Calu3 (cell line): ENCODE results near the gene LRP6. TPM values are rescaled to one million over a fixed set of nuclear protein-coding genes. Genes with fewer than 3 reads are reported as not detected.

ENCODE experiments used
- BruUV-seq: library from RNA; stranded (reverse); fragments of 400-500 nt; replicated peaks from 2 replicates; lab custom pipeline; 2021; lab: Mats Ljungman, UMichigan
- CTCF ChIA-PET: fragments of 300-600 bp; sonication (Branson Sonifier 250); formaldehyde crosslinking; loops from one replicate; lab custom pipeline; 2022; ENCODE audit warnings: antibody characterized with exemption; lab: Charles Lee
- DNase-seq: peaks from one replicate; pipeline ENCODE4 v3.0.0; 2022
- H3K27ac Mint-ChIP-seq: one replicate; pipeline ENCODE4 v1.8.0; 2022; ENCODE audit warnings: mixed read lengths; ENCODE audit not compliant: unreplicated experiment
- H3K27me3 Mint-ChIP-seq: one replicate; pipeline ENCODE4 v1.8.0; 2022; ENCODE audit warnings: mixed read lengths; ENCODE audit not compliant: unreplicated experiment
- H3K36me3 Mint-ChIP-seq: one replicate; pipeline ENCODE4 v1.8.0; 2022; ENCODE audit warnings: mild to moderate bottlenecking, moderate library complexity, mixed read lengths; ENCODE audit not compliant: insufficient read depth, unreplicated experiment
- H3K4me1 Mint-ChIP-seq: one replicate; pipeline ENCODE4 v1.8.0; 2022; ENCODE audit warnings: mild to moderate bottlenecking, low read depth, mixed read lengths; ENCODE audit not compliant: unreplicated experiment
- H3K4me3 Mint-ChIP-seq: one replicate; pipeline ENCODE4 v1.8.0; 2022; ENCODE audit warnings: mild to moderate bottlenecking, low read depth, moderate library complexity, mixed read lengths; ENCODE audit not compliant: unreplicated experiment
- H3K9me3 Mint-ChIP-seq: one replicate; pipeline ENCODE4 v1.8.0; 2022; ENCODE audit warnings: low read depth, mixed read lengths; ENCODE audit not compliant: unreplicated experiment
- intact Hi-C: fragments of 100-400 bp; cut with micrococcal nuclease; formaldehyde crosslinking; loops from one replicate; pipeline ENCODE4 v1.10.0; 2022; ENCODE audit not compliant: unreplicated experiment
- total RNA-seq: library from RNA; stranded (reverse); gene quantifications from 2 replicates; pipeline ENCODE4 v1.2.3, GENCODE V29; 2022
- TF ChIP-seq, protein P1 (sequence below): fragments of 200-600 bp; IDR thresholded peaks from one replicate; pipeline ENCODE4 v1.8.0; 2022; ENCODE audit warnings: antibody characterized with exemption; ENCODE audit not compliant: unreplicated experiment

LRP6 gene
- total RNA-seq, 1 experiment from 2014 or later = 74.8 TPM

- no peak overlapping the region for H3K4me3 Mint-ChIP-seq
- intact Hi-C loops = no loop called here
- no peaks in the 10 kb centered on the region for H3K9me3 Mint-ChIP-seq
- H3K27me3 Mint-ChIP-seq = no peaks in the 10 kb centered on the region
- CTCF ChIA-PET = interaction anchor here (0.8 kb wide), 1 partner anchor 9 kb away, joined by 3 read pairs; no protein-coding TSS in a partner anchor
- H3K27ac Mint-ChIP-seq = no peak overlapping the region
- BruUV-seq = no TSS peak
- H3K4me1 Mint-ChIP-seq = peaks cover 9% of the 10 kb centered on the region
- no peaks in the 10 kb centered on the region for H3K36me3 Mint-ChIP-seq
- DNase-seq = no peak
- TF ChIP-seq, protein P1, sequence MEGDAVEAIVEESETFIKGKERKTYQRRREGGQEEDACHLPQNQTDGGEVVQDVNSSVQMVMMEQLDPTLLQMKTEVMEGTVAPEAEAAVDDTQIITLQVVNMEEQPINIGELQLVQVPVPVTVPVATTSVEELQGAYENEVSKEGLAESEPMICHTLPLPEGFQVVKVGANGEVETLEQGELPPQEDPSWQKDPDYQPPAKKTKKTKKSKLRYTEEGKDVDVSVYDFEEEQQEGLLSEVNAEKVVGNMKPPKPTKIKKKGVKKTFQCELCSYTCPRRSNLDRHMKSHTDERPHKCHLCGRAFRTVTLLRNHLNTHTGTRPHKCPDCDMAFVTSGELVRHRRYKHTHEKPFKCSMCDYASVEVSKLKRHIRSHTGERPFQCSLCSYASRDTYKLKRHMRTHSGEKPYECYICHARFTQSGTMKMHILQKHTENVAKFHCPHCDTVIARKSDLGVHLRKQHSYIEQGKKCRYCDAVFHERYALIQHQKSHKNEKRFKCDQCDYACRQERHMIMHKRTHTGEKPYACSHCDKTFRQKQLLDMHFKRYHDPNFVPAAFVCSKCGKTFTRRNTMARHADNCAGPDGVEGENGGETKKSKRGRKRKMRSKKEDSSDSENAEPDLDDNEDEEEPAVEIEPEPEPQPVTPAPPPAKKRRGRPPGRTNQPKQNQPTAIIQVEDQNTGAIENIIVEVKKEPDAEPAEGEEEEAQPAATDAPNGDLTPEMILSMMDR = no peak
Observed at GRCh38 chr12:12091977-12092663, 174.7 kb downstream of the LRP6 start.

- Mint-ChIP-seq H3K4me1 (peaks cover 9% of the 10 kb centered on the region), H3K27ac (no peak overlapping the region), H3K9me3 (no peaks in the 10 kb centered on the region), H3K4me3 (no peak overlapping the region), H3K27me3 (no peaks in the 10 kb centered on the region), H3K36me3 (no peaks in the 10 kb centered on the region)
- no peak for DNase-seq
- no TSS peak for BruUV-seq
- TF ChIP-seq, protein P1 = no peak
- CTCF ChIA-PET = no interaction called here
- intact Hi-C loops = no loop called here
Observed at GRCh38 chr12:12091071-12091470, 175.8 kb downstream of the LRP6 start.

- intact Hi-C loops = no loop called here
- H3K36me3 Mint-ChIP-seq = no peaks in the 10 kb centered on the region
- no peaks in the 10 kb centered on the region for H3K9me3 Mint-ChIP-seq
- no peak overlapping the region for H3K4me3 Mint-ChIP-seq
- no TSS peak for BruUV-seq
- TF ChIP-seq, protein P1 = no peak
- no peaks in the 10 kb centered on the region for H3K27me3 Mint-ChIP-seq
- no peak for DNase-seq
- H3K4me1 Mint-ChIP-seq = peaks cover 9% of the 10 kb centered on the region
- H3K27ac Mint-ChIP-seq = no peak overlapping the region
- CTCF ChIA-PET = no interaction called here
Observed at GRCh38 chr12:12088761-12089160, 178.1 kb downstream of the LRP6 start.

DNA sequence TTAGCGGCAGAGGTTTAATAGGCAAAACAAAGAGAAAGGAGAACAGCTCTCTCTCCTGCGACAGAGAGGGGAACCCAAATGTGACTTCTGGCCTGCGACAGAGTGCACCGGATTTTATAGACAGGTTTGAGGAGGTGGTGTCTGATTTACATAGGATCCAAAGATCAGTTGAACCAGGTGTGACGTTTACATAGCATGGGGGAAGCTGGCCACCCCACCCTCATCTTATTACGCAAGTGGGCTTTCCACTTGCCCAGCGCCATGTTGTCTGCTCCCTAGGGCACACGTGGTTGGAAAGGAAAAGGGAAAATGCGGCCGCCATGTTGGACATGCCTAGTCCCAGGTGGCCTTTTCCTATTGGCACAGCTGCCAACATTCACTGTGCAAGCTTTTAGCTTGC is 178.7 kb downstream of the LRP6 start:
- Mint-ChIP-seq H3K4me1 (peaks cover 7% of the 10 kb centered on the region), H3K27ac (no peak overlapping the region), H3K4me3 (no peak overlapping the region), H3K27me3 (no peaks in the 10 kb centered on the region), H3K36me3 (no peaks in the 10 kb centered on the region), H3K9me3 (no peaks in the 10 kb centered on the region)
- no peak for DNase-seq
- TF ChIP-seq, protein P1 = no peak
- no TSS peak for BruUV-seq
- CTCF ChIA-PET = no interaction called here
- intact Hi-C loops = no loop called here
